ENCODE measurements around the gene MRPL32.

DNA sequence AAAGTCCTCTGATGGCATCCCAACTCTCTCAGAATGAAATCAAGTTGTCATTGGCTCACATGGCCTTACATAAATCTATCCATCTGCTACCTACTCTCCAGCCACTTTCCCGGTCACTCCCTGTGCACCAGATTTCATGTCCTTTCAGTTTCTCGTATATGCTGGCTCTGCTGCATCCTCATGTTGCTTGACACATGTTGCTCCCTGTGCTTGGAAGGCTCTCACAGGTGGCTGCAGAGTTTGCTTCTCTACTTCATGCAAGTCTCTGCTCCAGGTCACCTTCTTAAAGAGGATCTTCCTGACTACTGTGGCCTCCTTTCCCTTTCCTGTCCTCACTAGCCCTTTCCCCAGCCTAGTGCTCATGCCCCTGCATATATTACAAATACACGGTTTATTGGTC, 48.3 kb downstream of the MRPL32 start:
- TF ChIP-seq CTCF (conservative IDR thresholded peaks at IDR 0.05; ENCODE audit: low read length) (no peak), EZH2phosphoT487 (IDR thresholded peaks at IDR 0.05; ENCODE audit: borderline replicate concordance, low read depth, low read length) (no peak)
